GM12891 (cell line): ENCODE data around the gene TMOD1. TPM values are rescaled to one million over a fixed set of nuclear protein-coding genes. Genes with fewer than 3 reads are reported as not detected.
"Not testable (repeated sequence)": the region's sequence is repeated elsewhere in the genome, so short reads cannot be mapped to it uniquely, and the experiment has no call there.

Source experiments
- DNase-seq: peaks from one replicate; pipeline ENCODE4 v3.0.0; 2011; ENCODE audit warnings: low spot score; ENCODE audit not compliant: insufficient read length
- FAIRE-seq: peaks from 2 replicates; lab custom pipeline; 2011; peaks lifted over from hg19 to GRCh38; lab: Jason Lieb, UNC
- PAX5 ChIP-seq: IDR thresholded peaks from 2 replicates; pipeline ENCODE4 v1.6.1; 2011; ENCODE audit warnings: low read length, moderate library complexity, mild to moderate bottlenecking; ENCODE audit not compliant: insufficient read depth, severe bottlenecking
- POLR2A ChIP-seq: IDR thresholded peaks from 2 replicates; pipeline ENCODE4 v1.6.1; 2011; ENCODE audit warnings: low read depth, low read length, control low read depth
- POLR2AphosphoS5 ChIP-seq: IDR thresholded peaks from 2 replicates; pipeline ENCODE4 v1.6.1; 2011; ENCODE audit warnings: low read depth, low read length, control low read depth
- POU2F2 ChIP-seq: IDR thresholded peaks from 2 replicates; pipeline ENCODE4 v1.6.1; 2011; ENCODE audit warnings: low read depth, mild to moderate bottlenecking, control low read depth, low read length, moderate library complexity
- SPI1 ChIP-seq: IDR thresholded peaks from 2 replicates; pipeline ENCODE4 v1.6.1; 2011; ENCODE audit warnings: low read depth, low read length, control low read depth
- TAF1 ChIP-seq: IDR thresholded peaks from 2 replicates; pipeline ENCODE4 v1.6.1; 2011; ENCODE audit warnings: low read depth, low read length, control low read depth
- polyA plus RNA-seq: library from polyadenylated mRNA; unstranded; fragments of >200 nt; gene quantifications from one replicate; pipeline ENCODE4 v1.2.1, GENCODE V29; 2012; ENCODE audit warnings: low read depth, missing spikeins, inconsistent platforms; ENCODE audit not compliant: missing spikeins

Gene TMOD1
- polyA plus RNA-seq: 17.4 TPM

GRCh38 chr9:97501177-97501971 is at the start of gene TMOD1:
Gene TMOD1 (plus strand): TSS chr9:97501666. CDS start chr9:97524189, 22,523 bp downstream.
- FAIRE-seq: peak; percentile 50

GRCh38 chr9:97453573-97453972 is 47.9 kb upstream of the TMOD1 start:
- not testable (repeated sequence) for DNase-seq, FAIRE-seq

More at GRCh38 chr9:97501177-97501971, at the start of gene TMOD1:
- TF ChIP-seq POU2F2 (no peak), TAF1 (0 out of 2 replicates have a peak, but pooled peaks have one; percentile 11), POLR2A (no peak), PAX5 (no peak), SPI1 (peak; percentile 37; the same call in 1 of the 2 replicates), POLR2AphosphoS5 (no peak)
- DNase-seq: peak; percentile 84

- not testable (repeated sequence) for DNase-seq, FAIRE-seq
These were observed 44.6 kb upstream of the TMOD1 start for GRCh38 chr9:97456841-97457240.

GRCh38 chr9:97459326-97459725 is 42.1 kb upstream of the TMOD1 start:
- no peak for TF ChIP-seq PAX5
- TF ChIP-seq TAF1: no peak
- TF ChIP-seq POLR2AphosphoS5: no peak
- TF ChIP-seq SPI1: no peak
- TF ChIP-seq POU2F2: no peak
- TF ChIP-seq POLR2A: no peak
- DNase-seq (no peak), FAIRE-seq (no peak)

- no peak for TF ChIP-seq TAF1
- no peak for TF ChIP-seq POU2F2
- no peak for TF ChIP-seq POLR2A
- TF ChIP-seq POLR2AphosphoS5: no peak
- no peak for TF ChIP-seq SPI1
- TF ChIP-seq PAX5: no peak
- no peak for FAIRE-seq
- no peak for DNase-seq
These were observed 39.3 kb upstream of the TMOD1 start for GRCh38 chr9:97462159-97462558.

GRCh38 chr9:97462914-97463313 is 38.6 kb upstream of the TMOD1 start:
- no peak for TF ChIP-seq TAF1
- no peak for TF ChIP-seq POU2F2
- no peak for TF ChIP-seq POLR2AphosphoS5
- TF ChIP-seq PAX5: no peak
- no peak for TF ChIP-seq SPI1
- no peak for TF ChIP-seq POLR2A
- DNase-seq (no peak), FAIRE-seq (no peak)

GRCh38 chr9:97468658-97469448 is 32.6 kb upstream of the TMOD1 start:
- DNase-seq (peak; percentile 32), FAIRE-seq (peak; percentile 92)
- no peak for TF ChIP-seq PAX5
- peak; percentile 42; the same call in 1 of the 2 replicates for TF ChIP-seq POU2F2

- DNase-seq (no peak), FAIRE-seq (no peak)
- TF ChIP-seq SPI1: no peak
- TF ChIP-seq PAX5: no peak
- no peak for TF ChIP-seq POLR2A
- TF ChIP-seq POU2F2: no peak
These were observed 31.4 kb upstream of the TMOD1 start for GRCh38 chr9:97470076-97470475.

GRCh38 chr9:97473717-97474116 is 27.7 kb upstream of the TMOD1 start:
- FAIRE-seq (no peak), DNase-seq (no peak)
- TF ChIP-seq TAF1: no peak
- no peak for TF ChIP-seq SPI1
- no peak for TF ChIP-seq POU2F2
- TF ChIP-seq PAX5: no peak
- no peak for TF ChIP-seq POLR2AphosphoS5
- no peak for TF ChIP-seq POLR2A

- FAIRE-seq (no peak), DNase-seq (no peak)
- TF ChIP-seq POU2F2: no peak
- TF ChIP-seq TAF1: no peak
- TF ChIP-seq POLR2AphosphoS5: no peak
- no peak for TF ChIP-seq POLR2A
These were observed 27.0 kb upstream of the TMOD1 start for GRCh38 chr9:97474372-97474925.

- FAIRE-seq (no peak), DNase-seq (no peak)
- TF ChIP-seq POLR2A (no peak), POU2F2 (no peak), POLR2AphosphoS5 (no peak), SPI1 (no peak), TAF1 (no peak), PAX5 (no peak)
These were observed 26.4 kb upstream of the TMOD1 start for GRCh38 chr9:97475059-97475458.
